HCT116 (cell line): ENCODE data around the gene BATF3.

Source experiments
- CEBPB ChIP-seq: IDR thresholded peaks from 2 replicates; pipeline ENCODE4 v1.6.1; 2012; ENCODE audit warnings: low read depth
- ELF1 ChIP-seq: IDR thresholded peaks from 2 replicates; pipeline ENCODE4 v1.6.1; 2012; ENCODE audit warnings: low read depth, borderline replicate concordance
- POLR2A ChIP-seq: IDR thresholded peaks from 2 replicates; pipeline ENCODE4 v1.7.0; 2011; ENCODE audit warnings: borderline replicate concordance; ENCODE audit not compliant: insufficient read depth, insufficient read length; ENCODE audit errors: extremely low read depth
- POLR2AphosphoS5 ChIP-seq: IDR thresholded peaks from 2 replicates; pipeline ENCODE4 v1.6.1; 2011; ENCODE audit warnings: mild to moderate bottlenecking, low read depth, low read length, moderate library complexity
- RAD21 ChIP-seq: IDR thresholded peaks from 2 replicates; pipeline ENCODE4 v1.6.1; 2012; ENCODE audit warnings: low read depth, mild to moderate bottlenecking
- TF ChIP-seq, protein P1 (sequence below), 3 experiments: fragments of 200-600 bp in 1 of 3; sonication (generic) in 1 of 3; IDR thresholded peaks in 2 of 3; conservative IDR thresholded peaks in 1 of 3; 2 replicates each; pipeline ENCODE4 v1.5.1; 2012 to 2017; ENCODE audit warnings: low read depth in 2 of 3, low read length in 2 of 3, antibody characterized with exemption in 1 of 3, borderline replicate concordance in 1 of 3, control low read depth in 1 of 3, mild to moderate bottlenecking in 1 of 3, mixed read lengths in 1 of 3, mixed run types in 1 of 3, moderate library complexity in 1 of 3; ENCODE audit not compliant: insufficient read depth in 1 of 3
- TF ChIP-seq, protein P2 (sequence below): IDR thresholded peaks from 2 replicates; pipeline ENCODE4 v1.6.1; 2012
- TF ChIP-seq, protein P3 (sequence below): IDR thresholded peaks from 2 replicates; pipeline ENCODE4 v1.6.1; 2012
- TF ChIP-seq, protein P4 (sequence below): IDR thresholded peaks from 2 replicates; pipeline ENCODE4 v1.6.1; 2011; ENCODE audit warnings: mild to moderate bottlenecking, low read length, moderate library complexity; ENCODE audit not compliant: insufficient replicate concordance; ENCODE audit errors: extremely low read depth

DNA sequence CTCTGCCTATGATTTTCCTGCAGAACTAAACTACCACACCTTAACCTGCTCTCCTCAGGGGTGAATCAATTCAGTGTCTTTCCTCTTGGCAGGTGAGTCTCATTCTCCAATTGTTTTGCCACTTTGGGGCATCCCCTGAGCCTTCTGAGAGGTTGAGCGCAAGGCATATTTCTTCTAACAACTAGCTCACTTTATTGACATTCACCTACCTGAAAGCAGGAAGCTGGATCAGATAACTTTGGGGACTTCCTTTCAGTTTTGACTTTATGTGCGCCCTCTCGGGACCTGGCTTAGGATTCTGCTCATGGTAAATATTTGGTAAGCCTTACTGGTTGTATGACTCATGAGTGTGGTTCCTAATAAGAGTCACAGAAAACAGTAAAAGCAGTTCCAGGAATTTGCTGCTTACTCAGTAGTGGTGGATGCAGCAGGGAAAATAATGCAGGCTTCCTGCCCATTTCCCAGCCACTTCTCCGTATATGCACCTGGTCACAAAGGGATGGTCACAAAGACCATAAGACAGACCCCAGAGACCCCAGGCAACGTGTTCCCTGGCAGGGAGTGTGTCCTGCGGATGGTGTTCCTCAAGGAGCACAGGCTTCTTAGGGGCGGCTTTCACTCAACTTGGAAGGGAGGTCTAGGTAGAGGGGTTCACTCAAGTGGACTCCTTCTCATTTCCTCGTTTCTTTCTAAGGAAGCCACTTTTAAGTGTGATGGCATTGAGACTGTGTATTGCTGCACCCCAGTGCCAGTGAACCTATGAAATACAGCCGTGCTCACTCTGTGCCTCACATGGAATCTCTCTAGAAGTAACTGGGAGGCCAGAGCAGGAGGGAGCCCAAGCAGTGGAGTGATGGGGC lies 22.0 kb upstream of the BATF3 start:
- TF ChIP-seq ELF1 (no peak), CEBPB (no peak), POLR2AphosphoS5 (no peak), RAD21 (no peak), POLR2A (no peak)
- TF ChIP-seq, protein P1, sequence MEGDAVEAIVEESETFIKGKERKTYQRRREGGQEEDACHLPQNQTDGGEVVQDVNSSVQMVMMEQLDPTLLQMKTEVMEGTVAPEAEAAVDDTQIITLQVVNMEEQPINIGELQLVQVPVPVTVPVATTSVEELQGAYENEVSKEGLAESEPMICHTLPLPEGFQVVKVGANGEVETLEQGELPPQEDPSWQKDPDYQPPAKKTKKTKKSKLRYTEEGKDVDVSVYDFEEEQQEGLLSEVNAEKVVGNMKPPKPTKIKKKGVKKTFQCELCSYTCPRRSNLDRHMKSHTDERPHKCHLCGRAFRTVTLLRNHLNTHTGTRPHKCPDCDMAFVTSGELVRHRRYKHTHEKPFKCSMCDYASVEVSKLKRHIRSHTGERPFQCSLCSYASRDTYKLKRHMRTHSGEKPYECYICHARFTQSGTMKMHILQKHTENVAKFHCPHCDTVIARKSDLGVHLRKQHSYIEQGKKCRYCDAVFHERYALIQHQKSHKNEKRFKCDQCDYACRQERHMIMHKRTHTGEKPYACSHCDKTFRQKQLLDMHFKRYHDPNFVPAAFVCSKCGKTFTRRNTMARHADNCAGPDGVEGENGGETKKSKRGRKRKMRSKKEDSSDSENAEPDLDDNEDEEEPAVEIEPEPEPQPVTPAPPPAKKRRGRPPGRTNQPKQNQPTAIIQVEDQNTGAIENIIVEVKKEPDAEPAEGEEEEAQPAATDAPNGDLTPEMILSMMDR (IDR thresholded peaks at IDR 0.05 in 2 of 3, conservative IDR thresholded peaks at IDR 0.05 in 1 of 3; ENCODE audit: borderline replicate concordance in 1 of 3, insufficient read depth in 1 of 3, low read depth in 2 of 3, low read length in 2 of 3), result no peak
- TF ChIP-seq, protein P2, sequence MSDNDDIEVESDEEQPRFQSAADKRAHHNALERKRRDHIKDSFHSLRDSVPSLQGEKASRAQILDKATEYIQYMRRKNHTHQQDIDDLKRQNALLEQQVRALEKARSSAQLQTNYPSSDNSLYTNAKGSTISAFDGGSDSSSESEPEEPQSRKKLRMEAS, result no peak
- TF ChIP-seq, protein P3, sequence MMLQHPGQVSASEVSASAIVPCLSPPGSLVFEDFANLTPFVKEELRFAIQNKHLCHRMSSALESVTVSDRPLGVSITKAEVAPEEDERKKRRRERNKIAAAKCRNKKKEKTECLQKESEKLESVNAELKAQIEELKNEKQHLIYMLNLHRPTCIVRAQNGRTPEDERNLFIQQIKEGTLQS, result no peak
- TF ChIP-seq, protein P4, sequence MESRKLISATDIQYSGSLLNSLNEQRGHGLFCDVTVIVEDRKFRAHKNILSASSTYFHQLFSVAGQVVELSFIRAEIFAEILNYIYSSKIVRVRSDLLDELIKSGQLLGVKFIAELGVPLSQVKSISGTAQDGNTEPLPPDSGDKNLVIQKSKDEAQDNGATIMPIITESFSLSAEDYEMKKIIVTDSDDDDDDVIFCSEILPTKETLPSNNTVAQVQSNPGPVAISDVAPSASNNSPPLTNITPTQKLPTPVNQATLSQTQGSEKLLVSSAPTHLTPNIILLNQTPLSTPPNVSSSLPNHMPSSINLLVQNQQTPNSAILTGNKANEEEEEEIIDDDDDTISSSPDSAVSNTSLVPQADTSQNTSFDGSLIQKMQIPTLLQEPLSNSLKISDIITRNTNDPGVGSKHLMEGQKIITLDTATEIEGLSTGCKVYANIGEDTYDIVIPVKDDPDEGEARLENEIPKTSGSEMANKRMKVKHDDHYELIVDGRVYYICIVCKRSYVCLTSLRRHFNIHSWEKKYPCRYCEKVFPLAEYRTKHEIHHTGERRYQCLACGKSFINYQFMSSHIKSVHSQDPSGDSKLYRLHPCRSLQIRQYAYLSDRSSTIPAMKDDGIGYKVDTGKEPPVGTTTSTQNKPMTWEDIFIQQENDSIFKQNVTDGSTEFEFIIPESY, result no peak
